Measurements from ENCODE around the gene SPATA46. TPM values are rescaled to one million over a fixed set of nuclear protein-coding genes. Genes with fewer than 3 reads are reported as not detected.

Gene SPATA46
- total and polyA plus RNA-seq, 2 experiments from 2014 or later, result not detected

DNA sequence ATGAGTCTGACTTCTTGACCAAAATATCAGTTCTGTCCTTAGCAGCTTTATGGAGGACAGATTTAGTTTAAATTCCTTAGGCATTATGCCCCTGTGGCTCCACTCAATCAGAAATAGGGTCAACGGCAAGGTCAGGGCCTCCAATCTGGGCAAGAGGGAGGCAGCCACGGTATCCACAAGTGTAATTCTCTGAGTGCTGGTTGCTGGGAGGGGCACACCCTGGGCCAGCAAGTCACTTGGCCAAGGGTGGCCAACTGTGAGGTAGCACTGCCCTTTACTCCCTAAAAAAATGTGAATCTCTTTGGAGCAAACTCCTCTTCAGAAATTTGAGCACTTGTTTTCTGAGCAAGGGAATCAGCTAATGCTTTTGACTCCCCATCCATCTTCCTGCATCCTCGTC lies 12.8 kb downstream of the SPATA46 start:
- H3K27me3 ChIP-seq, result no peaks in the 10 kb centered on the region
- no peak overlapping the region for H2AFZ ChIP-seq
- H3K36me3 ChIP-seq (replicated peaks; ENCODE audit: insufficient read depth, low read depth), result no peaks in the 10 kb centered on the region
- H3K9me2 ChIP-seq (replicated peaks; ENCODE audit: insufficient read depth), result no peaks in the 10 kb centered on the region
- no peak for TF ChIP-seq EZH2 (IDR thresholded peaks at IDR 0.05; ENCODE audit: borderline replicate concordance)
- TF ChIP-seq EZH2phosphoT487 (IDR thresholded peaks at IDR 0.05; ENCODE audit: low read depth, severe bottlenecking, unreplicated experiment), result no peak
- TF ChIP-seq, protein P1, sequence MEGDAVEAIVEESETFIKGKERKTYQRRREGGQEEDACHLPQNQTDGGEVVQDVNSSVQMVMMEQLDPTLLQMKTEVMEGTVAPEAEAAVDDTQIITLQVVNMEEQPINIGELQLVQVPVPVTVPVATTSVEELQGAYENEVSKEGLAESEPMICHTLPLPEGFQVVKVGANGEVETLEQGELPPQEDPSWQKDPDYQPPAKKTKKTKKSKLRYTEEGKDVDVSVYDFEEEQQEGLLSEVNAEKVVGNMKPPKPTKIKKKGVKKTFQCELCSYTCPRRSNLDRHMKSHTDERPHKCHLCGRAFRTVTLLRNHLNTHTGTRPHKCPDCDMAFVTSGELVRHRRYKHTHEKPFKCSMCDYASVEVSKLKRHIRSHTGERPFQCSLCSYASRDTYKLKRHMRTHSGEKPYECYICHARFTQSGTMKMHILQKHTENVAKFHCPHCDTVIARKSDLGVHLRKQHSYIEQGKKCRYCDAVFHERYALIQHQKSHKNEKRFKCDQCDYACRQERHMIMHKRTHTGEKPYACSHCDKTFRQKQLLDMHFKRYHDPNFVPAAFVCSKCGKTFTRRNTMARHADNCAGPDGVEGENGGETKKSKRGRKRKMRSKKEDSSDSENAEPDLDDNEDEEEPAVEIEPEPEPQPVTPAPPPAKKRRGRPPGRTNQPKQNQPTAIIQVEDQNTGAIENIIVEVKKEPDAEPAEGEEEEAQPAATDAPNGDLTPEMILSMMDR (IDR thresholded peaks at IDR 0.05; ENCODE audit: poor library complexity), result no peak
- no peak for DNase-seq (ENCODE audit: low spot score)
- no peak overlapping the region for H3K4me3 ChIP-seq
- H3K27ac ChIP-seq, result no peak overlapping the region
- peaks cover 2% of the 10 kb centered on the region for H3K4me1 ChIP-seq (ENCODE audit: insufficient read depth)
- H3K9me3 ChIP-seq (ENCODE audit: low read depth), result no peaks in the 10 kb centered on the region
- H3K4me2 ChIP-seq, result no peak overlapping the region
- WGBS (ENCODE audit: low lambda C conversion rate, missing lambda C conversion rate), result 94% methylated on average over 3 of the region's 3 CpGs
- H3K79me2 ChIP-seq, result no peaks in the 10 kb centered on the region
- no peaks in the 10 kb centered on the region for H4K20me1 ChIP-seq (ENCODE audit: insufficient read depth, poor library complexity, severe bottlenecking)

DNA sequence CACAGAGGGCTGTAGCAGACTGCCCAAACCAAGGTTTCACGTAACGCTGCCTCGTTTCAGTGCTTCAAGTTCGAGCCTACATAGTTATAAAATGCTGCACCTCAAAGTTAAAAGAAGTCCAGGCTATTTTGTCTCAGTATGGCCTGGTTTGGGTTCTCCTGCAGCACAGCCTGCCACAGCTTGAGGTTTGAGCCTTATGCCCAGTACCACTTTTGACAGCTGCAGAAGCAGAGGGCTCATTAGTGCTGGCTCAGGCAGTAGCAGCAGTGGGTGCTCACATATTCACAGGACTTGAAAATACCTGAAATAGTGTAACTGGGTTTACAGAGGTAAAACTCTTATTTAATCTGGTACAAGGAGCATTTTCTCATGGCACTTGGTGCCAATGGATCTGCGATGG lies 15.3 kb downstream of the SPATA46 start:
- Histone ChIP-seq H3K9me3 (ENCODE audit: low read depth) (no peaks in the 10 kb centered on the region), H3K27me3 (no peaks in the 10 kb centered on the region), H3K36me3 (replicated peaks; ENCODE audit: insufficient read depth, low read depth) (no peaks in the 10 kb centered on the region), H4K20me1 (ENCODE audit: insufficient read depth, poor library complexity, severe bottlenecking) (no peaks in the 10 kb centered on the region), H3K9me2 (replicated peaks; ENCODE audit: insufficient read depth) (no peaks in the 10 kb centered on the region), H3K4me1 (ENCODE audit: insufficient read depth) (no peaks in the 10 kb centered on the region), H2AFZ (no peak overlapping the region), H3K4me2 (no peak overlapping the region), H3K4me3 (no peak overlapping the region), H3K79me2 (no peaks in the 10 kb centered on the region), H3K27ac (no peak overlapping the region)
- TF ChIP-seq EZH2 (IDR thresholded peaks at IDR 0.05; ENCODE audit: borderline replicate concordance) (no peak), EZH2phosphoT487 (IDR thresholded peaks at IDR 0.05; ENCODE audit: low read depth, severe bottlenecking, unreplicated experiment) (no peak)
- TF ChIP-seq, protein P1 (IDR thresholded peaks at IDR 0.05; ENCODE audit: poor library complexity), result no peak
- no peak for DNase-seq (ENCODE audit: low spot score)
- WGBS (ENCODE audit: low lambda C conversion rate, missing lambda C conversion rate), result 95% methylated on average over 5 of the region's 5 CpGs

DNA sequence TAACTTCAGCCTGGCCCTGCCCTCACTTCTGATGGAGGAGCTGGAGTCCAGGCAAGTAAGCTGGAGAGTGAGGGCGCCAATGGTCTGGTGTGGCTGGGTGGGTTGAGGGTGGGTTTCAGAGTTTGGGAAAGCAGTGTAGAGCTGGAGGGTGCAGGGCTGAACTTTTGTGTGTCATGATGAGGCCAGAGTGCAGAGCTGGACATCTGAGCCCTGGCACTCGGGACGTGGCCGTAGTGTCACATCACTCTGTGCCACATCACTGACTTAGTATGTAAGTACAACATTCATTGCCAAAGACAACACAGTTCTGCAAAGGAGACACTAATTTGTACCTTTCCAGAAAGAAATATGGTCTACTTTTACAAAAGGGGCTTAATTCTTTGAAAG lies 15.8 kb downstream of the SPATA46 start:
- no peak for DNase-seq (ENCODE audit: low spot score)
- H3K4me1 ChIP-seq (ENCODE audit: insufficient read depth), result no peaks in the 10 kb centered on the region
- no peaks in the 10 kb centered on the region for H3K27me3 ChIP-seq
- no peak overlapping the region for H3K4me3 ChIP-seq
- no peaks in the 10 kb centered on the region for H4K20me1 ChIP-seq (ENCODE audit: insufficient read depth, poor library complexity, severe bottlenecking)
- H3K79me2 ChIP-seq, result no peaks in the 10 kb centered on the region
- no peaks in the 10 kb centered on the region for H3K36me3 ChIP-seq (replicated peaks; ENCODE audit: insufficient read depth, low read depth)
- 98% methylated on average over 4 of the region's 4 CpGs for WGBS (ENCODE audit: low lambda C conversion rate, missing lambda C conversion rate)
- TF ChIP-seq EZH2phosphoT487 (IDR thresholded peaks at IDR 0.05; ENCODE audit: low read depth, severe bottlenecking, unreplicated experiment) (no peak), EZH2 (IDR thresholded peaks at IDR 0.05; ENCODE audit: borderline replicate concordance) (no peak)
- TF ChIP-seq, protein P1 (IDR thresholded peaks at IDR 0.05; ENCODE audit: poor library complexity), result no peak
- no peak overlapping the region for H2AFZ ChIP-seq
- no peaks in the 10 kb centered on the region for H3K9me2 ChIP-seq (replicated peaks; ENCODE audit: insufficient read depth)
- H3K9me3 ChIP-seq (ENCODE audit: low read depth), result no peaks in the 10 kb centered on the region
- no peak overlapping the region for H3K4me2 ChIP-seq
- no peak overlapping the region for H3K27ac ChIP-seq

All from hepatocyte (in vitro differentiated cells).